ENCODE data around the gene SEMA3F.

Gene SEMA3F

GRCh38 chr3:50154840-50155490 lies at the start of gene SEMA3F:
Gene SEMA3F, plus strand, starts transcription at chr3:50155324. Its CDS starts 4,299 bp downstream, at chr3:50159623.
- H3K27me3 Mint-ChIP-seq = peaks cover 50% of the 10 kb centered on the region
- no peaks in the 10 kb centered on the region for H3K9me3 Mint-ChIP-seq
- DNase-seq (peak; percentile 53 to 62), ATAC-seq (peak; percentile 86)
- H3K4me3 Mint-ChIP-seq = peak within 1 kb of the TSS; percentile 69 to 76
- H3K27ac Mint-ChIP-seq = no peak within 1 kb of the TSS
- peaks cover 20% of the 10 kb centered on the region for H3K4me1 Mint-ChIP-seq

- Mint-ChIP-seq H3K4me1 (no peaks in the 10 kb centered on the region), H3K27me3 (no peaks in the 10 kb centered on the region), H3K27ac (no peak overlapping the region), H3K9me3 (no peaks in the 10 kb centered on the region), H3K4me3 (no peak overlapping the region)
- DNase-seq = no peak
- no peak for ATAC-seq
Measured at GRCh38 chr3:50111757-50112156, 43.4 kb upstream of the SEMA3F start.

GRCh38 chr3:50112462-50112861 lies 42.7 kb upstream of the SEMA3F start:
- ATAC-seq (no peak), DNase-seq (no peak)
- Mint-ChIP-seq H3K27ac (no peak overlapping the region), H3K9me3 (no peaks in the 10 kb centered on the region), H3K4me3 (no peak overlapping the region), H3K27me3 (no peaks in the 10 kb centered on the region), H3K4me1 (no peaks in the 10 kb centered on the region)

- H3K4me3 Mint-ChIP-seq = no peak overlapping the region
- H3K9me3 Mint-ChIP-seq = no peaks in the 10 kb centered on the region
- ATAC-seq (no peak), DNase-seq (no peak)
- H3K4me1 Mint-ChIP-seq = no peaks in the 10 kb centered on the region
- H3K27me3 Mint-ChIP-seq = no peaks in the 10 kb centered on the region
- no peak overlapping the region for H3K27ac Mint-ChIP-seq
Measured at GRCh38 chr3:50117120-50117519, 38.0 kb upstream of the SEMA3F start.

GRCh38 chr3:50118237-50118636 lies 36.9 kb upstream of the SEMA3F start:
- H3K27me3 Mint-ChIP-seq = no peaks in the 10 kb centered on the region

GRCh38 chr3:50119786-50120185 lies 35.3 kb upstream of the SEMA3F start:
- Mint-ChIP-seq H3K27ac (no peak overlapping the region), H3K4me3 (no peak overlapping the region), H3K27me3 (no peaks in the 10 kb centered on the region), H3K4me1 (no peaks in the 10 kb centered on the region), H3K9me3 (no peaks in the 10 kb centered on the region)
- no peak for ATAC-seq
- DNase-seq = no peak

More at GRCh38 chr3:50118237-50118636, 36.9 kb upstream of the SEMA3F start:
- no peak for DNase-seq
- Mint-ChIP-seq H3K9me3 (no peaks in the 10 kb centered on the region), H3K27ac (no peak overlapping the region), H3K4me1 (no peaks in the 10 kb centered on the region), H3K4me3 (no peak overlapping the region)
- no peak for ATAC-seq

- DNase-seq (no peak), ATAC-seq (no peak)
- Mint-ChIP-seq H3K27ac (peak overlapping the region in 1 of 2 donors; percentile 19), H3K4me1 (no peaks in the 10 kb centered on the region), H3K4me3 (no peak overlapping the region), H3K27me3 (no peaks in the 10 kb centered on the region), H3K9me3 (no peaks in the 10 kb centered on the region)
Measured at GRCh38 chr3:50120364-50121071, 34.6 kb upstream of the SEMA3F start.

GRCh38 chr3:50121072-50122032 lies 33.8 kb upstream of the SEMA3F start:
- Mint-ChIP-seq H3K4me3 (no peak overlapping the region), H3K27me3 (no peaks in the 10 kb centered on the region), H3K27ac (peak overlapping the region in 1 of 2 donors; percentile 12), H3K9me3 (no peaks in the 10 kb centered on the region), H3K4me1 (no peaks in the 10 kb centered on the region)
- ATAC-seq = peak; percentile 84
- peak; percentile 66 for DNase-seq

GRCh38 chr3:50122071-50122470 lies 33.1 kb upstream of the SEMA3F start:
- no peak overlapping the region for H3K4me3 Mint-ChIP-seq
- DNase-seq (no peak), ATAC-seq (no peak)
- no peaks in the 10 kb centered on the region for H3K9me3 Mint-ChIP-seq
- no peaks in the 10 kb centered on the region for H3K4me1 Mint-ChIP-seq
- H3K27ac Mint-ChIP-seq = peak overlapping the region in 1 of 2 donors; percentile 93
- no peaks in the 10 kb centered on the region for H3K27me3 Mint-ChIP-seq

GRCh38 chr3:50122661-50123391 lies 32.3 kb upstream of the SEMA3F start:
- Mint-ChIP-seq H3K27me3 (no peaks in the 10 kb centered on the region), H3K27ac (peak overlapping the region in 1 of 2 donors; percentile 93), H3K4me1 (no peaks in the 10 kb centered on the region), H3K9me3 (no peaks in the 10 kb centered on the region), H3K4me3 (no peak overlapping the region)
- no peak for DNase-seq
- ATAC-seq = peak; percentile 14

- Mint-ChIP-seq H3K27ac (peak overlapping the region in 1 of 2 donors; percentile 63), H3K4me3 (no peak overlapping the region), H3K27me3 (no peaks in the 10 kb centered on the region), H3K9me3 (no peaks in the 10 kb centered on the region), H3K4me1 (no peaks in the 10 kb centered on the region)
- no peak for DNase-seq
- ATAC-seq = no peak
Measured at GRCh38 chr3:50123394-50124051, 31.6 kb upstream of the SEMA3F start.

- Mint-ChIP-seq H3K27me3 (no peaks in the 10 kb centered on the region), H3K27ac (peak overlapping the region in 1 of 2 donors; percentile 81), H3K4me3 (no peak overlapping the region), H3K9me3 (no peaks in the 10 kb centered on the region), H3K4me1 (no peaks in the 10 kb centered on the region)
- DNase-seq (no peak), ATAC-seq (no peak)
Measured at GRCh38 chr3:50124052-50124799, 30.9 kb upstream of the SEMA3F start.

- H3K9me3 Mint-ChIP-seq = no peaks in the 10 kb centered on the region
- no peaks in the 10 kb centered on the region for H3K27me3 Mint-ChIP-seq
- DNase-seq = no peak
- ATAC-seq = no peak
- peak overlapping the region in 1 of 2 donors; percentile 81 for H3K27ac Mint-ChIP-seq
- H3K4me3 Mint-ChIP-seq = no peak overlapping the region
- no peaks in the 10 kb centered on the region for H3K4me1 Mint-ChIP-seq
Measured at GRCh38 chr3:50124800-50125178, 30.3 kb upstream of the SEMA3F start.
